Measurements from ENCODE around the gene ZNF827.

The ZNF827 gene

GRCh38 chr4:145709336-145709735 lies 229.3 kb downstream of the ZNF827 start:
- DNase-seq (ENCODE audit: low spot score), result no peak

All from germinal center (tissue), 1 donor.